ENCODE results near the gene TBXAS1. TPM values are rescaled to one million over a fixed set of nuclear protein-coding genes. Genes with fewer than 3 reads are reported as not detected.

Gene TBXAS1
- polyA plus RNA-seq, 1 experiment: 53.2 TPM

GRCh38 chr7:139855498-139856270 lies 26.6 kb downstream of the TBXAS1 start:
- no peaks in the 10 kb centered on the region for H3K27me3 ChIP-seq (ENCODE audit: control insufficient read depth, insufficient read depth, low read length)
- no peak for DNase-seq (ENCODE audit: low read depth, low spot score)
- no peaks in the 10 kb centered on the region for H3K9me3 ChIP-seq (ENCODE audit: control insufficient read depth, insufficient read depth, low read length)
- ChIA-PET POLR2A (interaction anchor here (1.3 kb wide), 1 partner anchor 61 kb away, joined by 3 read pairs; no protein-coding TSS in a partner anchor), CTCF (interaction anchor here (0.5 kb wide), 1 partner anchor 254 kb away, joined by 4 read pairs; no protein-coding TSS in a partner anchor)
- no peak overlapping the region for H3K4me3 ChIP-seq (ENCODE audit: low read depth, low read length)
- no peak overlapping the region for H3K27ac ChIP-seq (ENCODE audit: low read depth, low read length)
- no peak for TF ChIP-seq CTCF (IDR thresholded peaks at IDR 0.05; ENCODE audit: low read depth, low read length)

- CTCF ChIA-PET: no interaction called here
- TF ChIP-seq CTCF (IDR thresholded peaks at IDR 0.05; ENCODE audit: low read depth, low read length): no peak
- Histone ChIP-seq H3K27me3 (ENCODE audit: control insufficient read depth, insufficient read depth, low read length) (no peaks in the 10 kb centered on the region), H3K9me3 (ENCODE audit: control insufficient read depth, insufficient read depth, low read length) (no peaks in the 10 kb centered on the region), H3K27ac (ENCODE audit: low read depth, low read length) (no peak overlapping the region), H3K4me3 (ENCODE audit: low read depth, low read length) (no peak overlapping the region)
- no peak for DNase-seq (ENCODE audit: low read depth, low spot score)
- POLR2A ChIA-PET: no interaction called here
These were observed 28.7 kb downstream of the TBXAS1 start for GRCh38 chr7:139857791-139858190.

- Histone ChIP-seq H3K27me3 (ENCODE audit: control insufficient read depth, insufficient read depth, low read length) (no peaks in the 10 kb centered on the region), H3K27ac (ENCODE audit: low read depth, low read length) (no peak overlapping the region), H3K4me3 (ENCODE audit: low read depth, low read length) (no peak overlapping the region), H3K9me3 (ENCODE audit: control insufficient read depth, insufficient read depth, low read length) (peaks cover 4% of the 10 kb centered on the region; the same call in 1 of the 2 replicates)
- ChIA-PET CTCF (interaction anchor here (0.5 kb wide), 1 partner anchor 239 kb away, joined by 3 read pairs; no protein-coding TSS in a partner anchor), POLR2A (no interaction called here)
- TF ChIP-seq CTCF (IDR thresholded peaks at IDR 0.05; ENCODE audit: low read depth, low read length): no peak
- DNase-seq (ENCODE audit: low read depth, low spot score): no peak
These were observed 31.2 kb downstream of the TBXAS1 start for GRCh38 chr7:139860090-139860775.

GRCh38 chr7:139861803-139862202 lies 32.7 kb downstream of the TBXAS1 start:
- Histone ChIP-seq H3K4me3 (ENCODE audit: low read depth, low read length) (no peak overlapping the region), H3K9me3 (ENCODE audit: control insufficient read depth, insufficient read depth, low read length) (peaks cover 6% of the 10 kb centered on the region), H3K27ac (ENCODE audit: low read depth, low read length) (no peak overlapping the region), H3K27me3 (ENCODE audit: control insufficient read depth, insufficient read depth, low read length) (no peaks in the 10 kb centered on the region)
- no peak for TF ChIP-seq CTCF (IDR thresholded peaks at IDR 0.05; ENCODE audit: low read depth, low read length)
- no peak for DNase-seq (ENCODE audit: low read depth, low spot score)
- POLR2A ChIA-PET: no interaction called here
- CTCF ChIA-PET: no interaction called here
